HepG2 (cell line): ENCODE measurements around the gene LRRIQ4. TPM values are rescaled to one million over a fixed set of nuclear protein-coding genes. Genes with fewer than 3 reads are reported as not detected.

Experiments
- FOXA1 ChIP-seq, 2 experiments: fragments of 450-650 bp in 1 of 2; sonication (generic) in 1 of 2; formaldehyde crosslinking in 1 of 2; IDR thresholded peaks; 2 replicates each; pipeline versions ENCODE4 v1.4.0 to v1.6.1; 2016 to 2020; ENCODE audit warnings: missing genetic modification reagents in 1 of 2
- GTF2F1 ChIP-seq: fragments of 150-350 bp; IDR thresholded peaks from 2 replicates; pipeline ENCODE4 v1.6.1; 2014; ENCODE audit warnings: low read length
- HDAC1 ChIP-seq: sonication (generic); formaldehyde crosslinking; IDR thresholded peaks from 2 replicates; pipeline ENCODE4 v1.5.1; 2020; ENCODE audit warnings: mild to moderate bottlenecking, missing genetic modification reagents
- MTF1 ChIP-seq: sonication (generic); formaldehyde crosslinking; IDR thresholded peaks from 2 replicates; pipeline ENCODE4 v1.5.0; 2020; ENCODE audit warnings: missing genetic modification reagents
- SATB2 ChIP-seq: sonication (generic); formaldehyde crosslinking; IDR thresholded peaks from 2 replicates; pipeline ENCODE4 v1.5.0; 2020; ENCODE audit warnings: missing genetic modification reagents
- SCMH1 ChIP-seq: sonication (generic); formaldehyde crosslinking; IDR thresholded peaks from 2 replicates; pipeline ENCODE4 v1.9.0; 2021; ENCODE audit warnings: missing genetic modification reagents, mild to moderate bottlenecking, borderline replicate concordance
- SNRNP70 ChIP-seq: fragments of 200-400 bp; formaldehyde crosslinking; IDR thresholded peaks from 2 replicates; pipeline ENCODE4 v1.6.1; 2017; ENCODE audit warnings: mild to moderate bottlenecking, low read depth, low read length, moderate library complexity
- XBP1 ChIP-seq: sonication (generic); formaldehyde crosslinking; IDR thresholded peaks from 2 replicates; pipeline ENCODE4 v1.5.0; 2020; ENCODE audit warnings: missing genetic modification reagents
- ZFP37 ChIP-seq: sonication (generic); formaldehyde crosslinking; IDR thresholded peaks from 2 replicates; pipeline ENCODE4 v1.4.0; 2020; ENCODE audit warnings: missing genetic modification reagents, borderline replicate concordance
- ZIK1 ChIP-seq: sonication (generic); formaldehyde crosslinking; IDR thresholded peaks from 2 replicates; pipeline ENCODE4 v1.5.0; 2020; ENCODE audit warnings: mild to moderate bottlenecking, low read depth, missing genetic modification reagents, borderline replicate concordance
- ZNF329 ChIP-seq: sonication (generic); formaldehyde crosslinking; IDR thresholded peaks from 2 replicates; pipeline ENCODE4 v1.9.0; 2021; ENCODE audit warnings: low read depth, mild to moderate bottlenecking, missing genetic modification reagents
- ZNF335 ChIP-seq: sonication (generic); formaldehyde crosslinking; IDR thresholded peaks from 2 replicates; pipeline ENCODE4 v1.4.0; 2020; ENCODE audit warnings: missing genetic modification reagents
- ZNF441 ChIP-seq: sonication (generic); formaldehyde crosslinking; IDR thresholded peaks from 2 replicates; pipeline ENCODE4 v1.7.0; 2021; ENCODE audit warnings: missing genetic modification reagents, borderline replicate concordance
- polyA plus RNA-seq, 8 experiments: library from polyadenylated mRNA; depleted of rRNA in 3 of 8; stranded (reverse) in 7 of 8; unstranded in 1 of 8; fragments of >200 nt; fragmentation: Illumina TruSeq in 4 of 8; extraction: Trizol in 4 of 8; gene quantifications; 2 replicates each; pipeline versions ENCODE4 v1.2.1 to v1.2.3, GENCODE V29; 2011 to 2016; ENCODE audit warnings: low read depth in 4 of 8, missing spikeins in 1 of 8, mixed read lengths in 1 of 8; ENCODE audit not compliant: insufficient read depth in 1 of 8
- total RNA-seq, 5 experiments: library from RNA; depleted of rRNA; stranded (reverse); fragments of >200 nt; fragmentation: Illumina TruSeq; extraction: Trizol; gene quantifications; 2 replicates each; pipeline ENCODE4 v1.2.3, GENCODE V29; 2016; ENCODE audit warnings: low read depth in 1 of 5
- TF ChIP-seq, protein P1 (sequence below): sonication (generic); formaldehyde crosslinking; IDR thresholded peaks from 2 replicates; pipeline ENCODE4 v1.5.0; 2020; ENCODE audit warnings: mild to moderate bottlenecking, missing genetic modification reagents
- TF ChIP-seq, protein P2 (sequence below): sonication (generic); formaldehyde crosslinking; IDR thresholded peaks from 2 replicates; pipeline ENCODE4; 2020; ENCODE audit warnings: missing genetic modification reagents, mild to moderate bottlenecking, borderline replicate concordance
- TF ChIP-seq, protein P3 (sequence below): IDR thresholded peaks from 2 replicates; pipeline ENCODE4 v1.6.1; 2016; ENCODE audit warnings: control low read depth
- TF ChIP-seq, protein P4 (sequence below): sonication (generic); formaldehyde crosslinking; IDR thresholded peaks from 2 replicates; pipeline ENCODE4 v1.5.1; 2020; ENCODE audit warnings: missing genetic modification reagents, mild to moderate bottlenecking, borderline replicate concordance
- TF ChIP-seq, protein P5 (sequence below): IDR thresholded peaks from 2 replicates; pipeline ENCODE4 v1.6.1; 2016; ENCODE audit warnings: mild to moderate bottlenecking, missing biosample characterization, missing genetic modification reagents

The LRRIQ4 gene
- total and polyA plus RNA-seq, 2 of the 13 experiments (the other 11 are each of a cell fraction or from before 2014, with no cell fraction given), result not detected

DNA sequence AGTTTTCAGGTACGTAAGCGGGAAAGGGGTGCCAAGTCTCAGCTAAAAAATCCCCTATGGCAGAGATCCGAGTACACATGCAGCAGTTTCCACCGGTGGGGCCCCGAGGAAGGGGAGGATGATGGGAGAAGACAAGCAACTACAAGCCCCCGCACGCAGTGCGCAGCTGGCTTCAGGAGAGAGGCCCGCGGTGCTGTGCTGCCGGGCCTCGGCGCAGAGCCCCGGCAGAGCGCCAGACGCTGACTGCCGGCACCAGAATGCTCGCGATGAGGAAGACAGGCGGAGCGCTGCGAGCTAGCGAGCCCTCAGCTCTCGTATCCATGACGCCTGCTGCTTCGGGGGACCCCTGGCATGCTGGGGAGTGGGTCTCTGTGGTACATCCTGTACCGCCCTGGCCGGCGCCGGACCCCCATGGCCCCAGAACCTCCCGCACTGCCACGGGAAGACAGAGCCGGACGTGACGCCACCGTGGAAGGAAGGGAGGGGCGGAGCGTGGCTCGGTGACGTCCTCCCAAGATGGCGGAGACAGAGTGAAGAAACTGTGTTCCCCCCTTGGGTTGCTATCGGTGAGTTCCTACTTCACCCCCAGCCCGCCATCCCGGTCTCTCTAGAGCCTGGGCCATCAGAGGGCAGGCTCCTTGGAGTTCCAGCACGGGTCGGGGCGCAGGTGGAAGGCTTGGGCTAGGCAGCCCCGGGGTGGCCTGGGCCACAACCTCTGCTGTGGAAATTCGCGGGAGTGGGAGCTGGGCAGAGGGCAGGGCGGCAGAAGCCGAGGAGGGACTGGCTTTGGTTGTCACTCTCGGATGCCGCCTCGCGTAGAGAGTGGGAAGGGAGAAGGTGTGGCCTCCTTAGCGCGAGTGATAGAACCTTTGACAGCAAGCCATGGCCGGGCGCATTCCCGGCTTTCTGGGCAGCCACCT is 39.5 kb upstream of the LRRIQ4 start, which contains the start of gene MYNN (continued):
- TF ChIP-seq, protein P1, sequence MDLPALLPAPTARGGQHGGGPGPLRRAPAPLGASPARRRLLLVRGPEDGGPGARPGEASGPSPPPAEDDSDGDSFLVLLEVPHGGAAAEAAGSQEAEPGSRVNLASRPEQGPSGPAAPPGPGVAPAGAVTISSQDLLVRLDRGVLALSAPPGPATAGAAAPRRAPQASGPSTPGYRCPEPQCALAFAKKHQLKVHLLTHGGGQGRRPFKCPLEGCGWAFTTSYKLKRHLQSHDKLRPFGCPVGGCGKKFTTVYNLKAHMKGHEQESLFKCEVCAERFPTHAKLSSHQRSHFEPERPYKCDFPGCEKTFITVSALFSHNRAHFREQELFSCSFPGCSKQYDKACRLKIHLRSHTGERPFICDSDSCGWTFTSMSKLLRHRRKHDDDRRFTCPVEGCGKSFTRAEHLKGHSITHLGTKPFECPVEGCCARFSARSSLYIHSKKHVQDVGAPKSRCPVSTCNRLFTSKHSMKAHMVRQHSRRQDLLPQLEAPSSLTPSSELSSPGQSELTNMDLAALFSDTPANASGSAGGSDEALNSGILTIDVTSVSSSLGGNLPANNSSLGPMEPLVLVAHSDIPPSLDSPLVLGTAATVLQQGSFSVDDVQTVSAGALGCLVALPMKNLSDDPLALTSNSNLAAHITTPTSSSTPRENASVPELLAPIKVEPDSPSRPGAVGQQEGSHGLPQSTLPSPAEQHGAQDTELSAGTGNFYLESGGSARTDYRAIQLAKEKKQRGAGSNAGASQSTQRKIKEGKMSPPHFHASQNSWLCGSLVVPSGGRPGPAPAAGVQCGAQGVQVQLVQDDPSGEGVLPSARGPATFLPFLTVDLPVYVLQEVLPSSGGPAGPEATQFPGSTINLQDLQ, result no peak
- TF ChIP-seq ZIK1 (peak; percentile 80), HDAC1 (CRISPR knock-in tag) (peak; percentile 89), SATB2 (CRISPR knock-in tag) (peak; percentile 54; the same call in 1 of the 2 replicates), XBP1 (CRISPR knock-in tag) (peak; percentile 55), MTF1 (CRISPR knock-in tag) (0 out of 2 replicates have a peak, but pooled peaks have one; percentile 72), ZNF335 (no peak), SCMH1 (CRISPR knock-in tag) (no peak), ZNF329 (CRISPR knock-in tag) (no peak), ZNF441 (peak; percentile 16; the same call in 1 of the 2 replicates), ZFP37 (CRISPR knock-in tag) (peak; percentile 78; the same call in 1 of the 2 replicates), GTF2F1 (no peak), SNRNP70 (no peak), FOXA1 (IDR thresholded peaks at IDR 0.05) (no peak), FOXA1 (CRISPR knock-in tag; IDR thresholded peaks at IDR 0.05) (0 out of 2 replicates have a peak, but pooled peaks have one; percentile 7)
- TF ChIP-seq, protein P2, sequence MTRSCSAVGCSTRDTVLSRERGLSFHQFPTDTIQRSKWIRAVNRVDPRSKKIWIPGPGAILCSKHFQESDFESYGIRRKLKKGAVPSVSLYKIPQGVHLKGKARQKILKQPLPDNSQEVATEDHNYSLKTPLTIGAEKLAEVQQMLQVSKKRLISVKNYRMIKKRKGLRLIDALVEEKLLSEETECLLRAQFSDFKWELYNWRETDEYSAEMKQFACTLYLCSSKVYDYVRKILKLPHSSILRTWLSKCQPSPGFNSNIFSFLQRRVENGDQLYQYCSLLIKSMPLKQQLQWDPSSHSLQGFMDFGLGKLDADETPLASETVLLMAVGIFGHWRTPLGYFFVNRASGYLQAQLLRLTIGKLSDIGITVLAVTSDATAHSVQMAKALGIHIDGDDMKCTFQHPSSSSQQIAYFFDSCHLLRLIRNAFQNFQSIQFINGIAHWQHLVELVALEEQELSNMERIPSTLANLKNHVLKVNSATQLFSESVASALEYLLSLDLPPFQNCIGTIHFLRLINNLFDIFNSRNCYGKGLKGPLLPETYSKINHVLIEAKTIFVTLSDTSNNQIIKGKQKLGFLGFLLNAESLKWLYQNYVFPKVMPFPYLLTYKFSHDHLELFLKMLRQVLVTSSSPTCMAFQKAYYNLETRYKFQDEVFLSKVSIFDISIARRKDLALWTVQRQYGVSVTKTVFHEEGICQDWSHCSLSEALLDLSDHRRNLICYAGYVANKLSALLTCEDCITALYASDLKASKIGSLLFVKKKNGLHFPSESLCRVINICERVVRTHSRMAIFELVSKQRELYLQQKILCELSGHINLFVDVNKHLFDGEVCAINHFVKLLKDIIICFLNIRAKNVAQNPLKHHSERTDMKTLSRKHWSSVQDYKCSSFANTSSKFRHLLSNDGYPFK (CRISPR knock-in tag), result peak; percentile 91; the same call in 1 of the 2 replicates
- TF ChIP-seq, protein P3, sequence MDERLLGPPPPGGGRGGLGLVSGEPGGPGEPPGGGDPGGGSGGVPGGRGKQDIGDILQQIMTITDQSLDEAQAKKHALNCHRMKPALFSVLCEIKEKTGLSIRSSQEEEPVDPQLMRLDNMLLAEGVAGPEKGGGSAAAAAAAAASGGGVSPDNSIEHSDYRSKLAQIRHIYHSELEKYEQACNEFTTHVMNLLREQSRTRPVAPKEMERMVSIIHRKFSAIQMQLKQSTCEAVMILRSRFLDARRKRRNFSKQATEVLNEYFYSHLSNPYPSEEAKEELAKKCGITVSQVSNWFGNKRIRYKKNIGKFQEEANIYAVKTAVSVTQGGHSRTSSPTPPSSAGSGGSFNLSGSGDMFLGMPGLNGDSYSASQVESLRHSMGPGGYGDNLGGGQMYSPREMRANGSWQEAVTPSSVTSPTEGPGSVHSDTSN (CRISPR knock-in tag), result no peak
- TF ChIP-seq, protein P4, sequence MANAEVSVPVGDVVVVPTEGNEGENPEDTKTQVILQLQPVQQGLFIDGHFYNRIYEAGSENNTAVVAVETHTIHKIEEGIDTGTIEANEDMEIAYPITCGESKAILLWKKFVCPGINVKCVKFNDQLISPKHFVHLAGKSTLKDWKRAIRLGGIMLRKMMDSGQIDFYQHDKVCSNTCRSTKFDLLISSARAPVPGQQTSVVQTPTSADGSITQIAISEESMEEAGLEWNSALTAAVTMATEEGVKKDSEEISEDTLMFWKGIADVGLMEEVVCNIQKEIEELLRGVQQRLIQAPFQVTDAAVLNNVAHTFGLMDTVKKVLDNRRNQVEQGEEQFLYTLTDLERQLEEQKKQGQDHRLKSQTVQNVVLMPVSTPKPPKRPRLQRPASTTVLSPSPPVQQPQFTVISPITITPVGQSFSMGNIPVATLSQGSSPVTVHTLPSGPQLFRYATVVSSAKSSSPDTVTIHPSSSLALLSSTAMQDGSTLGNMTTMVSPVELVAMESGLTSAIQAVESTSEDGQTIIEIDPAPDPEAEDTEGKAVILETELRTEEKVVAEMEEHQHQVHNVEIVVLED (CRISPR knock-in tag), result peak; percentile 80
- TF ChIP-seq, protein P5, sequence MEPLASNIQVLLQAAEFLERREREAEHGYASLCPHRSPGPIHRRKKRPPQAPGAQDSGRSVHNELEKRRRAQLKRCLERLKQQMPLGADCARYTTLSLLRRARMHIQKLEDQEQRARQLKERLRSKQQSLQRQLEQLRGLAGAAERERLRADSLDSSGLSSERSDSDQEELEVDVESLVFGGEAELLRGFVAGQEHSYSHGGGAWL (CRISPR knock-in tag), result peak; percentile 82; the same call in 1 of the 2 replicates
